OCI-LY1 (cell line): Measurements from ENCODE around the gene SMIM43.

Source experiments
- H2AFZ ChIP-seq: fragments of 200-600 bp; sonication (generic), shearing (Covaris generic); 2 replicates; pipeline ENCODE4 v1.6.0; 2014; ENCODE audit warnings: antibody characterized with exemption, mild to moderate bottlenecking, low read length
- H3F3A ChIP-seq: fragments of 200-600 bp; sonication (generic), shearing (Covaris generic); 2 replicates; pipeline ENCODE4 v1.6.0; 2014; ENCODE audit warnings: mild to moderate bottlenecking, antibody characterized with exemption, low read length, moderate library complexity; ENCODE audit not compliant: insufficient read depth
- H3K27ac ChIP-seq: fragments of 200-600 bp; sonication (generic); 2 replicates; pipeline ENCODE4 v1.5.1; 2014; ENCODE audit warnings: low read length, mixed run types, mild to moderate bottlenecking, low read depth; ENCODE audit not compliant: poor library complexity, severe bottlenecking
- H3K27me3 ChIP-seq: fragments of 200-600 bp; sonication (generic); 2 replicates; pipeline ENCODE4 v1.6.0; 2014; ENCODE audit warnings: antibody characterized with exemption, mild to moderate bottlenecking, low read length, moderate library complexity; ENCODE audit not compliant: insufficient read depth
- H3K36me3 ChIP-seq: fragments of 200-600 bp; sonication (generic); 2 replicates; pipeline ENCODE4 v1.6.1; 2014; ENCODE audit warnings: mild to moderate bottlenecking, antibody characterized with exemption, low read length, moderate library complexity, mixed read lengths; ENCODE audit not compliant: insufficient read depth
- H3K4me1 ChIP-seq: fragments of 200-600 bp; sonication (generic); 2 replicates; pipeline ENCODE4 v1.5.1; 2014; ENCODE audit warnings: mild to moderate bottlenecking, low read length, moderate library complexity; ENCODE audit not compliant: insufficient read depth, severe bottlenecking
- H3K4me2 ChIP-seq: fragments of 200-600 bp; sonication (generic), shearing (Covaris generic); 2 replicates; pipeline ENCODE4 v1.6.1; 2014; ENCODE audit warnings: low read length
- H3K4me3 ChIP-seq: fragments of 200-600 bp; sonication (generic); 2 replicates; pipeline ENCODE4 v1.5.1; 2014; ENCODE audit warnings: low read length, low read depth, mild to moderate bottlenecking, mixed read lengths; ENCODE audit not compliant: poor library complexity, severe bottlenecking
- H3K79me2 ChIP-seq: fragments of 200-600 bp; shearing (Covaris generic); 2 replicates; pipeline ENCODE4 v1.6.1; 2016; ENCODE audit warnings: mixed run types, low read length, mixed read lengths; ENCODE audit not compliant: insufficient read depth
- H3K9ac ChIP-seq: fragments of 200-600 bp; sonication (generic), shearing (Covaris generic); 2 replicates; pipeline ENCODE4 v1.6.1; 2014; ENCODE audit warnings: mild to moderate bottlenecking, low read length, mixed read lengths
- H3K9me2 ChIP-seq: fragments of 200-600 bp; sonication (generic), shearing (Covaris generic); 2 replicates; pipeline ENCODE4 v1.6.1; 2014; ENCODE audit warnings: low read depth, mild to moderate bottlenecking, low read length, mixed read lengths
- H3K9me3 ChIP-seq: fragments of 200-600 bp; shearing (Covaris generic); 2 replicates; pipeline ENCODE4 v1.6.1; 2014; ENCODE audit warnings: low read length, mixed read lengths
- H4K20me1 ChIP-seq: fragments of 200-600 bp; sonication (generic), shearing (Covaris generic); 2 replicates; pipeline ENCODE4 v1.6.0; 2016; ENCODE audit warnings: mild to moderate bottlenecking, low read length; ENCODE audit not compliant: insufficient read depth
- EZH2 ChIP-seq: fragments of 200-600 bp; sonication (generic), shearing (Covaris generic); IDR thresholded peaks from 2 replicates; pipeline ENCODE4 v1.8.0; 2017; ENCODE audit warnings: borderline replicate concordance, mixed run types, mild to moderate bottlenecking, antibody characterized with exemption, low read length, moderate library complexity, mixed read lengths
- TF ChIP-seq, protein P1 (sequence below): fragments of 200-600 bp; sonication (generic), shearing (Covaris generic); IDR thresholded peaks from 2 replicates; pipeline ENCODE4 v1.5.1; 2017; ENCODE audit warnings: mild to moderate bottlenecking, antibody characterized with exemption, low read length, moderate library complexity, mixed read lengths

The SMIM43 gene

GRCh38 chr4:121789455-121789854 is 24.5 kb upstream of the SMIM43 start:
- H3K79me2 ChIP-seq: no peaks in the 10 kb centered on the region
- H3K9me3 ChIP-seq: no peaks in the 10 kb centered on the region
- H3K9ac ChIP-seq: no peak overlapping the region
- H4K20me1 ChIP-seq: no peaks in the 10 kb centered on the region
- no peak overlapping the region for H3K27ac ChIP-seq
- no peaks in the 10 kb centered on the region for H3K27me3 ChIP-seq
- no peaks in the 10 kb centered on the region for H3F3A ChIP-seq
- no peaks in the 10 kb centered on the region for H3K36me3 ChIP-seq
- H2AFZ ChIP-seq: no peak overlapping the region
- H3K4me2 ChIP-seq: no peak overlapping the region
- H3K9me2 ChIP-seq: no peaks in the 10 kb centered on the region
- no peak overlapping the region for H3K4me3 ChIP-seq
- TF ChIP-seq, protein P1, sequence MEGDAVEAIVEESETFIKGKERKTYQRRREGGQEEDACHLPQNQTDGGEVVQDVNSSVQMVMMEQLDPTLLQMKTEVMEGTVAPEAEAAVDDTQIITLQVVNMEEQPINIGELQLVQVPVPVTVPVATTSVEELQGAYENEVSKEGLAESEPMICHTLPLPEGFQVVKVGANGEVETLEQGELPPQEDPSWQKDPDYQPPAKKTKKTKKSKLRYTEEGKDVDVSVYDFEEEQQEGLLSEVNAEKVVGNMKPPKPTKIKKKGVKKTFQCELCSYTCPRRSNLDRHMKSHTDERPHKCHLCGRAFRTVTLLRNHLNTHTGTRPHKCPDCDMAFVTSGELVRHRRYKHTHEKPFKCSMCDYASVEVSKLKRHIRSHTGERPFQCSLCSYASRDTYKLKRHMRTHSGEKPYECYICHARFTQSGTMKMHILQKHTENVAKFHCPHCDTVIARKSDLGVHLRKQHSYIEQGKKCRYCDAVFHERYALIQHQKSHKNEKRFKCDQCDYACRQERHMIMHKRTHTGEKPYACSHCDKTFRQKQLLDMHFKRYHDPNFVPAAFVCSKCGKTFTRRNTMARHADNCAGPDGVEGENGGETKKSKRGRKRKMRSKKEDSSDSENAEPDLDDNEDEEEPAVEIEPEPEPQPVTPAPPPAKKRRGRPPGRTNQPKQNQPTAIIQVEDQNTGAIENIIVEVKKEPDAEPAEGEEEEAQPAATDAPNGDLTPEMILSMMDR: no peak
- TF ChIP-seq EZH2: no peak
- H3K4me1 ChIP-seq: no peaks in the 10 kb centered on the region

DNA sequence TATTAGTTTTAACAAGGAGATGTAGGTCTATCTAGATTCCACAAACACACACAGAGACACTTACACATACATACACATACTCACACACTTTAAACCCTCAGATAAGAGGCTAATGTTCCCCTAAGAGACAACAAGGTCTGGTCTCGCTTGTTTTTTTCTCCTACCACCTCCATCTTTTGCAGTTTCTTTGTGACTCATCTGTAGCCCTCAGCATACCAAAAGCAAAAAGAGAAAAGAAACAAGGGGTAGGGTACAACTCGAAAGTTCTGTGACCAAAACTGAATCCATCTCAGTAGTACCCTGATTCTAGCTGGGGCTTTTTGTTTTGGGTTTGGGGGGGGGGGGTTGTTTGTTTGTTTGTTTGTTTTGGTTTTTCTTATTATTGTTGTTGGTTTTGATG is 23.9 kb upstream of the SMIM43 start:
- Histone ChIP-seq H3K4me2 (no peak overlapping the region), H3K27ac (no peak overlapping the region), H3K9me3 (no peaks in the 10 kb centered on the region), H3K79me2 (no peaks in the 10 kb centered on the region), H3K27me3 (no peaks in the 10 kb centered on the region), H3K36me3 (no peaks in the 10 kb centered on the region), H3K4me1 (no peaks in the 10 kb centered on the region), H3K4me3 (no peak overlapping the region), H2AFZ (no peak overlapping the region), H3K9me2 (no peaks in the 10 kb centered on the region), H3K9ac (no peak overlapping the region), H3F3A (no peaks in the 10 kb centered on the region), H4K20me1 (no peaks in the 10 kb centered on the region)
- TF ChIP-seq, protein P1: no peak

DNA sequence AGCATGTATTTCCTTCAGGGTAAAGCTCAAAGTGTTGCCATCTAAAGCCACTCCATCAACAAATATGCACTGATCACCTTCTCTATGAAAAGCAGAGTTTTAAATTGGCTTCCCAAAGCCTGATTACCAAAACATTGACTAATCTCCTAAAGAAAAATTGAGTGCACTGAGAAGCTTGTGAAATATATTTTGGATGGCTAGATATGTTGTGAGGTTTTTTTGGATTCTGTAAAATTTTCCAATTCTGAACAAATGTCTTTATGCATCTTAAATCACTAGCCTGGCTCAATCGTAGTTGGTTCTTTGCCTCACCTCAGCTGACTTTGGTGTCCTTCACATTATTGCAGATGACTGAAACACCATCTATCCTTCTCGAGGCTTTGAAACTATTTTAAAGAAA is 21.3 kb upstream of the SMIM43 start:
- H3F3A ChIP-seq: no peaks in the 10 kb centered on the region
- H3K9me2 ChIP-seq: no peaks in the 10 kb centered on the region; the same call in 1 of the 2 replicates
- no peak overlapping the region for H3K4me3 ChIP-seq
- H3K4me1 ChIP-seq: no peaks in the 10 kb centered on the region
- H3K27me3 ChIP-seq: no peaks in the 10 kb centered on the region
- H3K79me2 ChIP-seq: no peaks in the 10 kb centered on the region
- no peaks in the 10 kb centered on the region for H3K36me3 ChIP-seq
- H4K20me1 ChIP-seq: no peaks in the 10 kb centered on the region
- no peak overlapping the region for H3K4me2 ChIP-seq
- no peak overlapping the region for H3K9ac ChIP-seq
- H2AFZ ChIP-seq: no peak overlapping the region
- H3K27ac ChIP-seq: no peak overlapping the region
- TF ChIP-seq, protein P1: no peak
- TF ChIP-seq EZH2: no peak
- no peaks in the 10 kb centered on the region for H3K9me3 ChIP-seq
